Gastrocnemius medialis (tissue), 4 donors: ENCODE results near the gene GPR139.

Experiments
- CTCF ChIP-seq, 5 experiments: fragments of 450-650 bp in 3 of 5; fragments of 200-600 bp in 2 of 5; sonication (generic) in 2 of 5; IDR thresholded peaks in 4 of 5; conservative IDR thresholded peaks in 1 of 5; 1 replicate in 4 of 5; 2 replicates in 1 of 5; pipeline ENCODE4 v1.5.1; 2016 to 2019; ENCODE audit warnings: antibody characterized with exemption in 5 of 5, mild to moderate bottlenecking in 3 of 5, moderate library complexity in 3 of 5
- POLR2A ChIP-seq, 2 donors: fragments of 450-650 bp; IDR thresholded peaks; one replicate each; pipeline ENCODE4 v1.6.1; 2017; ENCODE audit warnings: antibody characterized with exemption in 2 of 2, mild to moderate bottlenecking in 2 of 2, moderate library complexity in 2 of 2

GRCh38 chr16:20002936-20003335 is 70.8 kb downstream of the GPR139 start:
- TF ChIP-seq CTCF (IDR thresholded peaks at IDR 0.05 in 4 of 5, conservative IDR thresholded peaks at IDR 0.05 in 1 of 5) (no peak), POLR2A (IDR thresholded peaks at IDR 0.05) (no peak)
